Mucosa of descending colon (tissue), 3 donors: ENCODE results near the gene CCDC24. TPM values are rescaled to one million over a fixed set of nuclear protein-coding genes. Genes with fewer than 3 reads are reported as not detected.

Experiments
- ATAC-seq: fragments of 200-7000 bp; cut with Tn5 transposase; one replicate; pipeline ENCODE4 v1.9.1; 2020; ENCODE audit warnings: mild to moderate bottlenecking, moderate library complexity
- DNase-seq, 3 donors: peaks; one replicate each; pipeline ENCODE4 v3.0.0-alpha.2; 2020
- H3K36me3 ChIP-seq: fragments of 200-600 bp; one replicate; pipeline ENCODE4 v1.8.0; 2021; ENCODE audit warnings: low read depth, mild to moderate bottlenecking
- H3K4me1 ChIP-seq: fragments of 200-600 bp; one replicate; pipeline ENCODE4 v1.8.0; 2021; ENCODE audit warnings: low read depth, mild to moderate bottlenecking
- H3K4me3 ChIP-seq: fragments of 200-600 bp; one replicate; pipeline ENCODE4 v1.8.0; 2021; ENCODE audit warnings: mild to moderate bottlenecking
- H3K9me3 ChIP-seq: fragments of 200-600 bp; one replicate; pipeline ENCODE4 v1.8.0; 2021; ENCODE audit warnings: mild to moderate bottlenecking
- intact Hi-C, 2 donors: fragments of 100-400 bp; cut with DNase I in 1 of 2; cut with micrococcal nuclease in 1 of 2; formaldehyde crosslinking; loops; one replicate each; pipeline versions ENCODE4 v1.11.0 to v1.11.1; 2022; cut with DNase I, micrococcal nuclease
- total RNA-seq, 3 donors: library from RNA; stranded (reverse); fragmentation: NEBNext Ultra II Directional in 2 of 3; extraction: Animal tissue kit (Norgen Biotek cat#: 25700) in 2 of 3; gene quantifications; one replicate each; pipeline versions ENCODE4 v1.2.1 to v1.2.4, GENCODE V29; 2021 to 2023
- TF ChIP-seq, protein P1 (sequence below): fragments of 200-600 bp; IDR thresholded peaks from one replicate; pipeline ENCODE4 v1.8.0; 2022; ENCODE audit warnings: antibody characterized with exemption, mild to moderate bottlenecking
- donor health status: DM: no; HTN: no; CAD: no; lungs with moderate emphysema.
- donor health status: DM: no; HTN: no; CAD: no.
- donor health status: DM: no; HTN: yes; CAD: no.

The CCDC24 gene
- total RNA-seq, 3 donors from 2014 or later, result 13.4 to 19.6 (median 16.9) TPM

GRCh38 chr1:43960798-43961197 is 30.6 kb upstream of the CCDC24 start:
- intact Hi-C loops, result no loop called here
- no peaks in the 10 kb centered on the region for H3K9me3 ChIP-seq
- no peak for ATAC-seq
- DNase-seq, result no peak
- TF ChIP-seq, protein P1, sequence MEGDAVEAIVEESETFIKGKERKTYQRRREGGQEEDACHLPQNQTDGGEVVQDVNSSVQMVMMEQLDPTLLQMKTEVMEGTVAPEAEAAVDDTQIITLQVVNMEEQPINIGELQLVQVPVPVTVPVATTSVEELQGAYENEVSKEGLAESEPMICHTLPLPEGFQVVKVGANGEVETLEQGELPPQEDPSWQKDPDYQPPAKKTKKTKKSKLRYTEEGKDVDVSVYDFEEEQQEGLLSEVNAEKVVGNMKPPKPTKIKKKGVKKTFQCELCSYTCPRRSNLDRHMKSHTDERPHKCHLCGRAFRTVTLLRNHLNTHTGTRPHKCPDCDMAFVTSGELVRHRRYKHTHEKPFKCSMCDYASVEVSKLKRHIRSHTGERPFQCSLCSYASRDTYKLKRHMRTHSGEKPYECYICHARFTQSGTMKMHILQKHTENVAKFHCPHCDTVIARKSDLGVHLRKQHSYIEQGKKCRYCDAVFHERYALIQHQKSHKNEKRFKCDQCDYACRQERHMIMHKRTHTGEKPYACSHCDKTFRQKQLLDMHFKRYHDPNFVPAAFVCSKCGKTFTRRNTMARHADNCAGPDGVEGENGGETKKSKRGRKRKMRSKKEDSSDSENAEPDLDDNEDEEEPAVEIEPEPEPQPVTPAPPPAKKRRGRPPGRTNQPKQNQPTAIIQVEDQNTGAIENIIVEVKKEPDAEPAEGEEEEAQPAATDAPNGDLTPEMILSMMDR, result no peak
- H3K4me1 ChIP-seq, result no peaks in the 10 kb centered on the region
- H3K4me3 ChIP-seq, result no peak overlapping the region
- no peaks in the 10 kb centered on the region for H3K36me3 ChIP-seq

DNA sequence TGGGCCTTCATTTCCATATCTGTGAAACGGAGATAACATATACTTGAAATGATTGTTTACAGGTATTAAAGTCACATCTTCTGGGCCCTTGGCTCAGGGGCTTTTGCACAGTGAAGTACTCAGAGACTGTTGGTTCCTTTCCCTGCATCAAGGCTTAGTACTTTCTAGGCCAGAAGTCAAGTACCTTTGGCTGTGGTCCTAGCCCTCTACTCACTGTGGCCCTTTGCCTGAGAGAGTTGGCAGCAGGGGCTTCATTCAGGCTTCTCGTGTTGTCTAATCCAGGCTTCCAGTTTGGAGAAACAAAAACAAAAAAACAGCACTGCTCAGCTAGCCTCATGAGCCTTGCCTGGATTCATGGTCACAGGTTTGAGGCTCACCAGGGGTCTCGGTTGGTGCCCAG is 29.7 kb upstream of the CCDC24 start:
- no peaks in the 10 kb centered on the region for H3K36me3 ChIP-seq
- H3K9me3 ChIP-seq, result no peaks in the 10 kb centered on the region
- DNase-seq, result no peak
- intact Hi-C loops, result no loop called here
- TF ChIP-seq, protein P1, result no peak
- H3K4me3 ChIP-seq, result no peak overlapping the region
- H3K4me1 ChIP-seq, result no peaks in the 10 kb centered on the region
- no peak for ATAC-seq

DNA sequence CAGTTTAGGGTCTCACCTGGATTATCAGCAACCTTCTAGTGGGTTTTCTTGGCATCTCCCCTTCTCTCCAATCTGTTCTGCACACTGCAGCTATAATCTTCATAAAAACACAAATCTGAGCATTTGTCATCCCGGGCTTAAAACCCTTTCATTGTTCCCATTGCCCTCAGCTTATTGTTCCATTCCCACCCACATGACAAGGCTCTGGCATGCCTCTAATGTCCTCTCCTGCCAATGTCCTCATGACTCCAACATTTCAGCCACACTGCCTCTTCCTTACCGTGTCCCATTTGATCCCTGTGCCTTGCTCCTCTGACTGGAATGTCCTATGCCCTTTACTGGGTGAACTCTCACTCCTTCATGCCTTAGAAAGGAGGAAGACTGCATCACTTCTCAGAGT is 29.1 kb upstream of the CCDC24 start:
- Histone ChIP-seq H3K36me3 (no peaks in the 10 kb centered on the region), H3K9me3 (no peaks in the 10 kb centered on the region), H3K4me3 (no peak overlapping the region), H3K4me1 (no peaks in the 10 kb centered on the region)
- ATAC-seq (no peak), DNase-seq (no peak)
- TF ChIP-seq, protein P1, result no peak
- intact Hi-C loops, result no loop called here

DNA sequence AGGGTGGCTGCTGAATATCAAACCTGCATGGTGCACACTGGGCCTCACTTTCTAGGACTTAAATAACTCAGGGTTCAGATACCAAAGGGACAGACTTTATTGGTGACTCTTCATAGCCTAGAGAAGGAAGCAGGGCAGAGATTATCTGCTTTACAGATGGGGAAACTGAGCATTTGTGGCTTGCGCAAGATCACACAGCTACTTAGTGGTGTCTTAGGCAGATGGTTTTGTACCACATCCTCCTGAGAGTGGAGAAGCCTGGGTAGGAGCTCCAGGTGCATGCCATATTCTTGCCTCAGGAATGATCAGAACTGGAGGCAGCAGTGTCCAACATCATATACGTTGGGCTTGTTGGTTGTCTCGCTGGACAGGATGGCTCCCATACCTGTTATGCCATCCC is 28.4 kb upstream of the CCDC24 start:
- no peaks in the 10 kb centered on the region for H3K9me3 ChIP-seq
- ATAC-seq (no peak), DNase-seq (no peak)
- no peaks in the 10 kb centered on the region for H3K4me1 ChIP-seq
- no peak overlapping the region for H3K4me3 ChIP-seq
- no peaks in the 10 kb centered on the region for H3K36me3 ChIP-seq
- intact Hi-C loops, result no loop called here
- TF ChIP-seq, protein P1, result no peak

GRCh38 chr1:43963890-43964289 is 27.5 kb upstream of the CCDC24 start:
- Histone ChIP-seq H3K9me3 (no peaks in the 10 kb centered on the region), H3K36me3 (no peaks in the 10 kb centered on the region), H3K4me1 (no peaks in the 10 kb centered on the region), H3K4me3 (no peak overlapping the region)
- TF ChIP-seq, protein P1, result no peak
- intact Hi-C loops, result no loop called here
- DNase-seq, result no peak
- no peak for ATAC-seq

- DNase-seq, result no peak
- H3K4me3 ChIP-seq, result no peak overlapping the region
- intact Hi-C loops, result no loop called here
- no peak for ATAC-seq
- no peaks in the 10 kb centered on the region for H3K9me3 ChIP-seq
- TF ChIP-seq, protein P1, result no peak
- no peaks in the 10 kb centered on the region for H3K36me3 ChIP-seq
- peaks cover under 1% of the 10 kb centered on the region for H3K4me1 ChIP-seq
Observed at GRCh38 chr1:43965316-43965715, 26.1 kb upstream of the CCDC24 start.
